GM18858 (cell line): ENCODE data around the gene APOE.
"Not testable (repeated sequence)": the region's sequence is repeated elsewhere in the genome, so short reads cannot be mapped to it uniquely, and the experiment has no call there.

Experiments
- ATAC-seq: cut with Tn5 transposase; IDR thresholded peaks from one replicate; pipeline ENCODE4 v1.9.1; 2021; ENCODE audit not compliant: unreplicated experiment

Gene APOE

GRCh38 chr19:44908836-44909261 is 3.3 kb downstream of the APOE start:
- ATAC-seq: no peak

DNA sequence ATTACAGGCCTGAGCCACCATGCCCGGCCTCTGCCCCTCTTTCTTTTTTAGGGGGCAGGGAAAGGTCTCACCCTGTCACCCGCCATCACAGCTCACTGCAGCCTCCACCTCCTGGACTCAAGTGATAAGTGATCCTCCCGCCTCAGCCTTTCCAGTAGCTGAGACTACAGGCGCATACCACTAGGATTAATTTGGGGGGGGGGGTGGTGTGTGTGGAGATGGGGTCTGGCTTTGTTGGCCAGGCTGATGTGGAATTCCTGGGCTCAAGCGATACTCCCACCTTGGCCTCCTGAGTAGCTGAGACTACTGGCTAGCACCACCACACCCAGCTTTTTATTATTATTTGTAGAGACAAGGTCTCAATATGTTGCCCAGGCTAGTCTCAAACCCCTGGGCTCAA is 4.2 kb downstream of the APOE start:
- ATAC-seq: no peak

GRCh38 chr19:44911896-44912295 is 6.3 kb downstream of the APOE start:
- ATAC-seq: not testable (repeated sequence)

- no peak for ATAC-seq
Observed at GRCh38 chr19:44912854-44913253, 7.3 kb downstream of the APOE start.

- ATAC-seq: not testable (repeated sequence)
Observed at GRCh38 chr19:44913512-44914432, 8.2 kb downstream of the APOE start.

- ATAC-seq: not testable (repeated sequence)
Observed at GRCh38 chr19:44914433-44915206, 9.0 kb downstream of the APOE start, which contains the start of gene APOC1. Gene APOC1, plus strand, starts transcription at chr19:44914608. Its CDS starts 284 bp downstream, at chr19:44914892.

- no peak for ATAC-seq
Observed at GRCh38 chr19:44924243-44924725, 18.7 kb downstream of the APOE start.

- no peak for ATAC-seq
Observed at GRCh38 chr19:44925114-44925891, 19.7 kb downstream of the APOE start.

- ATAC-seq: not testable (repeated sequence)
Observed at GRCh38 chr19:44926245-44927077, 20.9 kb downstream of the APOE start.

DNA sequence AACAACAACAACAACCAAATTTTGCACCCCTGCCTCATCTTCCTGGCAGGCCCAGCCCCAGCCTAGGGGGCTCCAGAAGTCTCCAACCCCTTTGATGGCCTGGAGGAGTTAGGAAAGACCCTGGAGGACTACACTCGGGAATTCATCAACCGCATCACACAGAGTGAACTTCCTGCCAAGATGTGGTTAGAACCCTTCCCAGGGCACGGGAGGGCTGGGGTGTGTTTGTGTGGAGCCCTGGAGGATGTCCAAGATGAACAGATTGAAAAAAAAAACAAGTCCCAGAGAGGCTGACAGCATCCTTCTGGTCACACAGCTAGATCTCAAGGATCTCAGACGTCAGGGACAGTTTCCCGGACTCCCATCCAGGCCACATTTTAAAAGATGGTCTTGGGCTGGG is 22.1 kb downstream of the APOE start:
- ATAC-seq: no peak

- ATAC-seq: no peak
Observed at GRCh38 chr19:44930088-44930487, 24.5 kb downstream of the APOE start.

DNA sequence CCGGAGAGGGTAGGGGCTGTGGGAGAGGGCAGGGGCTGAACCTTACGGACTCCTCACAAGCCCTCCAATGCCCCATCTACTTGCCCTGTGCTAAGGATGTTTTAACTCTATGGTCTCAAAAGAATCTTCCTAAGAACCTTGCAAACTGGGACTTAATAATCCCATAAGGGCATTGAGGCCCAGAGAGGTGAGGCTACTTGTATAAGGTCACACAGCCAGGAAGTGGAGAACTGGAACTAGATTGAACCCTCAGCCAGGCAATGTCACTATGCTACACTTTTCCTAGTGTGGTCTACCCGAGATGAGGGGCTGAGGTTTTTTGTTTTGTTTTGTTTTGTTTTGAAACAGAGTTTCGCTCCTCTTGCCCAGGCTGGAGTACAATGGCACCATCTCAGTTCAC is 25.9 kb downstream of the APOE start:
- no peak for ATAC-seq

DNA sequence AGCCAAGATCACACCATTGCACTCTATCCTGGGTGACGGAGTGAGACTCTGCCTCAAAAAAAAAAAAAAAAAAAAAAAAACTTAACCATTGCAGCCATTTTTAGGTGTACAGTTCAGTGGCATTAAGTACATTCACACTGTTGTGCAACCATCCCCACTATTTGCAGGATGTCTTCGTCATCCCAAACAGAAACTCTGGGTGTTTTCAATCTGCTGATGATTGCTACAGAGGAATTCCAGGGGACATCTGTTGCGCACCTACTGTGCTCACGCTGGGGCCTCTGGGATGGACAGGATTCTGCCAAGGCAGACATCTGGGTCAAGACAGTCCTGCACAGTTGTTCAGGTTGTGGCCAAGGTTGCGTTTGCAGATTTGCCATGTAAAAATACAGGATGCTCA is 34.1 kb downstream of the APOE start:
- ATAC-seq: no peak

- ATAC-seq: no peak
Observed at GRCh38 chr19:44942067-44942571, 36.5 kb downstream of the APOE start, which contains the start of gene APOC4. Gene APOC4, plus strand, starts transcription at chr19:44942237. Its CDS starts 41 bp downstream, at chr19:44942278.

- peak; percentile 51 for ATAC-seq
Observed at GRCh38 chr19:44943801-44944249, 38.2 kb downstream of the APOE start.

- ATAC-seq: no peak
Observed at GRCh38 chr19:44947041-44947581, 41.5 kb downstream of the APOE start.

GRCh38 chr19:44948237-44948636 is 42.6 kb downstream of the APOE start:
- ATAC-seq: no peak

GRCh38 chr19:44948763-44949374 is 43.3 kb downstream of the APOE start:
- ATAC-seq: no peak

GRCh38 chr19:44949550-44949949 is 44.0 kb downstream of the APOE start:
- no peak for ATAC-seq
